ENCODE results near the gene PTGDS. TPM values are rescaled to one million over a fixed set of nuclear protein-coding genes. Genes with fewer than 3 reads are reported as not detected.

PTGDS gene
- total and polyA plus RNA-seq, 9 donors: 5.8 to 191 (median 43.1) TPM

DNA sequence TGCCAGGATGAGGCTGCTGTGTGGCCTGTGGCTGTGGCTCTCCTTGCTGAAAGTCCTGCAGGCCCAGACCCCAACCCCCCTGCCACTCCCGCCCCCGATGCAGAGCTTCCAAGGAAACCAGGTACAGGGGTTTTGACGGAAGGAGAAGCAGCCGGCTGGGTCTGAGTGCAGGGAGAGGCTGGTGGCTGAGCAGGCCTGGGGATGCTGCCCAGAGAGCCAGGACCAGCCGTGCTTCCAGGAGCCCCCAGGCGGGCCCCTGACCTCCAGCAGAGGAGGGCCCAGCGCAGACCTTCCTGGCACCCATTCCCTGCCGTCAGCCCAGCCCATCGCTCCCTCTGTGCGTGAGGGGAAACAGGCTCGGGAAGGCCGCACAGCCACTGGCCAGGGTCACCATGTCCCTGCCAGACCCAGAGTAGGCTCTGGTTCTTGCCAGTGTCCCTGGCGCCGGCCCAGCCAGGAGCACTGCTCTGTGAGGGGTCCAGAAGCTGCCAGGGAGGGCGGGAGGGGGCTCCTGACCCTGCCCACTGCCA lies 24.9 kb upstream of the PTGDS start:
- H3K27me3 ChIP-seq: no peaks in the 10 kb centered on the region
- no peak overlapping the region for H3K4me3 ChIP-seq
- intact Hi-C loops (cut with DNase I): loop anchor here in 1 of 4 donors (5.0 kb wide), 1 partner anchor 80 kb away; the partner anchor contains the start of gene FUT7
- H3K9me3 ChIP-seq: no peaks in the 10 kb centered on the region
- TF ChIP-seq, protein P1, sequence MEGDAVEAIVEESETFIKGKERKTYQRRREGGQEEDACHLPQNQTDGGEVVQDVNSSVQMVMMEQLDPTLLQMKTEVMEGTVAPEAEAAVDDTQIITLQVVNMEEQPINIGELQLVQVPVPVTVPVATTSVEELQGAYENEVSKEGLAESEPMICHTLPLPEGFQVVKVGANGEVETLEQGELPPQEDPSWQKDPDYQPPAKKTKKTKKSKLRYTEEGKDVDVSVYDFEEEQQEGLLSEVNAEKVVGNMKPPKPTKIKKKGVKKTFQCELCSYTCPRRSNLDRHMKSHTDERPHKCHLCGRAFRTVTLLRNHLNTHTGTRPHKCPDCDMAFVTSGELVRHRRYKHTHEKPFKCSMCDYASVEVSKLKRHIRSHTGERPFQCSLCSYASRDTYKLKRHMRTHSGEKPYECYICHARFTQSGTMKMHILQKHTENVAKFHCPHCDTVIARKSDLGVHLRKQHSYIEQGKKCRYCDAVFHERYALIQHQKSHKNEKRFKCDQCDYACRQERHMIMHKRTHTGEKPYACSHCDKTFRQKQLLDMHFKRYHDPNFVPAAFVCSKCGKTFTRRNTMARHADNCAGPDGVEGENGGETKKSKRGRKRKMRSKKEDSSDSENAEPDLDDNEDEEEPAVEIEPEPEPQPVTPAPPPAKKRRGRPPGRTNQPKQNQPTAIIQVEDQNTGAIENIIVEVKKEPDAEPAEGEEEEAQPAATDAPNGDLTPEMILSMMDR (IDR thresholded peaks at IDR 0.05): no peak
- no peak for TF ChIP-seq POLR2A (IDR thresholded peaks at IDR 0.05)
- no peak for TF ChIP-seq EP300 (IDR thresholded peaks at IDR 0.05)
- DNase-seq: peak; percentile 61 to 87 (median 80)
- peak overlapping the region in 1 of 2 donors; percentile 77 for H3K27ac ChIP-seq
- 24 to 27% (median 26%) methylated on average over 9 to 15 of the region's 15 CpGs for WGBS, 3 donors
- H3K4me1 ChIP-seq (ENCODE audit: insufficient read depth): peaks cover 7% of the 10 kb centered on the region
- H3K36me3 ChIP-seq: no peaks in the 10 kb centered on the region

DNA sequence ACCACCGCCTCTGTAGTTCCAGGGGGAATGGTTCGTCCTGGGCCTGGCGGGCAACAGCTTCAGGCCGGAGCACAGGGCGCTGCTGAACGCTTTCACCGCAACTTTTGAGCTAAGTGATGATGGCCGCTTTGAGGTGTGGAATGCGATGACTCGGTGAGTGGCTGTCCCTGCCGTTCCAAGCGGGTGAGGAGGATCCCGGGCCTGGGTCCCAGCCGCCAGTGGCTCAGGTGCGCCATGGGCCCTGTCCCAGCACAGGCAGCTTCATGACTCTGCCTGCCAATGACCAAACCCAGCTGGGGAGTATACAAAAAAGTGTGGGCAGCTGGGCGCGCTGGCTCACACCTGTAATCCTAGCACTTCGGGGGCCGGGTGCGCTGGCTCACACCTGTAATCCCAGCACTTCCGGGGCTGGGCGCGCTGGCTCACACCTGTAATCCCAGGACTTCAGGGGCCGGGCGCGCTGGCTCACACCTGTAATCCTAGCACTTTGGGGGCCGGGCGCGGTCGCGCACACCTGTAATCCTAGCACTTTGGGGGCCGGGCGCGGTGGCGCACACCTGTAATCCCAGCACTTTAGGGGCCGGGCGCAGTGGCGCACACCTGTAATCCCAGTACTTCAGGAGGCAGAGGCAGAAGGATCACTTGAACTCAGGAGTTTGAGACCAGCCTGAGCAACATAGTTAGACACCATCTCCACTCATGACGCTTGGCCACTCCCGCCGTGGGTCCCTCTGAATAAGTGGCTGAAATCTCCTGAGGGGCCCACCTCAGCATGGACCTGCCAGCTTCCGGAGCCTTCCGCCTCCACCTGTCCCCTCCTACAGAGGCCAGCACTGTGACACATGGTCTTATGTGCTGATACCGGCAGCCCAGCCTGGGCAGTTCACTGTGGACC lies 24.2 kb upstream of the PTGDS start:
- peak overlapping the region in 1 of 2 donors; percentile 77 for H3K27ac ChIP-seq
- H3K4me3 ChIP-seq: no peak overlapping the region
- intact Hi-C loops (cut with DNase I): loop anchor here in 1 of 4 donors (5.0 kb wide), 1 partner anchor 79 kb away; the partner anchor contains the start of gene FUT7
- TF ChIP-seq, protein P1 (IDR thresholded peaks at IDR 0.05): no peak
- TF ChIP-seq EP300 (IDR thresholded peaks at IDR 0.05) (no peak), POLR2A (IDR thresholded peaks at IDR 0.05) (no peak)
- WGBS, 3 donors: 71 to 79% (median 79%) methylated on average over 41 to 44 of the region's 44 CpGs
- H3K9me3 ChIP-seq: no peaks in the 10 kb centered on the region
- no peaks in the 10 kb centered on the region for H3K27me3 ChIP-seq
- no peaks in the 10 kb centered on the region for H3K36me3 ChIP-seq
- peak in 1 of 5 donors; percentile 43 for DNase-seq
- H3K4me1 ChIP-seq (ENCODE audit: insufficient read depth): peaks cover 7% of the 10 kb centered on the region

DNA sequence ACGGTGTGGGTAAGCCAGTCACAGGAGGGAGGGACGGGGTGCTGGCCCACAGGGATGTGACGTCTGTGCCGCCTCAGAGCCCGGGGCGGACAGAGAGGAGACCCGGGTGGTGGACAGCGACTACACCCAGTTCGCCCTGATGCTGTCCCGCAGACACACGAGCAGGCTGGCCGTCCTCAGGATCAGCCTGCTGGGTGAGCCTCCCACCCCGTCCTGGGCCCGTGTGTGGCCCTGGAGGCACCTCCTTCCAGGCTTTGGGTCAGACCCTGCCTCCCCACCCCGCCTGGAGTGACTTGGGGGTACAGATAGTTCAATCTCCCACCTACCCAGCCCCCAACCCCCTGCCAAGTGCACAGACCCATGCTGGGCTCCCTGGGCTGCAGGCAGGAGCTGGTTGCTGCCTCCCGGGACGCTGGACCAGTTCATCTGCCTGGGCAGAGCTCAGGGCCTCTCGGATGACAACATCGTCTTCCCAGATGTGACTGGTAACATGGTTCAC lies 23.5 kb upstream of the PTGDS start:
- TF ChIP-seq POLR2A (IDR thresholded peaks at IDR 0.05) (no peak), EP300 (IDR thresholded peaks at IDR 0.05) (no peak)
- TF ChIP-seq, protein P1 (IDR thresholded peaks at IDR 0.05): no peak
- WGBS, 3 donors: 80 to 82% (median 81%) methylated on average over 15 to 19 of the region's 19 CpGs
- Histone ChIP-seq H3K27me3 (no peaks in the 10 kb centered on the region), H3K27ac (no peak overlapping the region), H3K4me1 (ENCODE audit: insufficient read depth) (peaks cover 7% of the 10 kb centered on the region), H3K4me3 (no peak overlapping the region), H3K9me3 (no peaks in the 10 kb centered on the region), H3K36me3 (no peaks in the 10 kb centered on the region)
- intact Hi-C loops (cut with DNase I): loop anchor here in 1 of 4 donors (5.0 kb wide), 1 partner anchor 78 kb away; the partner anchor contains the start of gene FUT7
- DNase-seq: peak in 1 of 5 donors; percentile 27

GRCh38 chr9:136954270-136955083 lies 22.8 kb upstream of the PTGDS start:
- intact Hi-C loops (cut with DNase I): loop anchor here in 1 of 4 donors (5.0 kb wide), 1 partner anchor 78 kb away; the partner anchor contains the start of gene FUT7
- no peaks in the 10 kb centered on the region for H3K36me3 ChIP-seq
- no peak overlapping the region for H3K4me3 ChIP-seq
- no peak for TF ChIP-seq POLR2A (IDR thresholded peaks at IDR 0.05)
- TF ChIP-seq, protein P1 (IDR thresholded peaks at IDR 0.05): no peak
- TF ChIP-seq EP300 (IDR thresholded peaks at IDR 0.05): no peak
- peak in 1 of 5 donors; percentile 37 for DNase-seq
- H3K27me3 ChIP-seq: no peaks in the 10 kb centered on the region
- no peak overlapping the region for H3K27ac ChIP-seq
- WGBS, 3 donors: 79 to 85% (median 83%) methylated on average over 25 of the region's 25 CpGs
- no peaks in the 10 kb centered on the region for H3K9me3 ChIP-seq
- peaks cover 6% of the 10 kb centered on the region for H3K4me1 ChIP-seq (ENCODE audit: insufficient read depth)
